ENCODE data around the gene MYBPH. TPM values are rescaled to one million over a fixed set of nuclear protein-coding genes. Genes with fewer than 3 reads are reported as not detected.

The MYBPH gene
- total RNA-seq, 1 experiment from 2014 or later = not detected

GRCh38 chr1:203121186-203122015 lies 54.2 kb downstream of the MYBPH start:
- Mint-ChIP-seq H3K9me3 (ENCODE audit: unreplicated experiment) (no peaks in the 10 kb centered on the region), H3K27me3 (ENCODE audit: insufficient read depth, unreplicated experiment) (peaks cover 56% of the 10 kb centered on the region), H3K4me3 (ENCODE audit: unreplicated experiment) (no peak overlapping the region), H3K36me3 (ENCODE audit: insufficient read depth, unreplicated experiment) (no peaks in the 10 kb centered on the region), H3K27ac (ENCODE audit: low read depth, unreplicated experiment) (no peak overlapping the region), H3K4me1 (ENCODE audit: insufficient read depth, unreplicated experiment) (peaks cover 5% of the 10 kb centered on the region)
- CTCF ChIA-PET = interaction anchor here (0.6 to 10.9 kb wide), 14 partner anchors 9 to 873 kb away, joined by 3 to 185 read pairs (median 4); no protein-coding TSS in a partner anchor
- BruUV-seq (replicated peaks) = no TSS peak
- intact Hi-C loops (cut with micrococcal nuclease) = no loop called here
- no peak for DNase-seq (ENCODE audit: unreplicated experiment)
- TF ChIP-seq CTCF (IDR thresholded peaks at IDR 0.05; ENCODE audit: unreplicated experiment) = no peak
- POLR2A ChIA-PET = interaction anchor here (0.7 to 2.0 kb wide), 4 partner anchors 11 to 31 kb away, joined by 3 to 5 read pairs (median 4); no protein-coding TSS in a partner anchor

GRCh38 chr1:203120325-203121153 lies 55.1 kb downstream of the MYBPH start:
- ChIA-PET POLR2A (interaction anchor here (0.6 to 2.0 kb wide), 4 partner anchors 12 to 37 kb away, joined by 3 to 5 read pairs (median 4); no protein-coding TSS in a partner anchor), CTCF (interaction anchor here (0.6 to 10.9 kb wide), 14 partner anchors 7 to 872 kb away, joined by 3 to 185 read pairs (median 4); no protein-coding TSS in a partner anchor)
- Mint-ChIP-seq H3K36me3 (ENCODE audit: insufficient read depth, unreplicated experiment) (no peaks in the 10 kb centered on the region), H3K9me3 (ENCODE audit: unreplicated experiment) (no peaks in the 10 kb centered on the region), H3K27ac (ENCODE audit: low read depth, unreplicated experiment) (no peak overlapping the region), H3K27me3 (ENCODE audit: insufficient read depth, unreplicated experiment) (peaks cover 56% of the 10 kb centered on the region), H3K4me1 (ENCODE audit: insufficient read depth, unreplicated experiment) (peaks cover 10% of the 10 kb centered on the region), H3K4me3 (ENCODE audit: unreplicated experiment) (no peak overlapping the region)
- no peak for TF ChIP-seq CTCF (IDR thresholded peaks at IDR 0.05; ENCODE audit: unreplicated experiment)
- DNase-seq (ENCODE audit: unreplicated experiment) = no peak
- intact Hi-C loops (cut with micrococcal nuclease) = no loop called here
- BruUV-seq (replicated peaks) = no TSS peak

Other genes starting within 250 kb of the MYBPH start
- 51.0 and 59.0 TPM in 2 replicates for gene KLHL12, start 248.6 kb downstream of the MYBPH start, total RNA-seq (2022)
- 157 and 168 TPM in 2 replicates for gene ADIPOR1, start 217.5 kb downstream of the MYBPH start, total RNA-seq (2022)
- gene CYB5R1, start 208.6 kb downstream of the MYBPH start, total RNA-seq (2022) = 41.3 and 52.7 TPM in 2 replicates
- 104 and 108 TPM in 2 replicates for gene TMEM183A, start 168.5 kb downstream of the MYBPH start, total RNA-seq (2022)
- gene PPFIA4, start 149.3 kb downstream of the MYBPH start, total RNA-seq (2022) = 0.16 and 0.49 TPM in 2 replicates
- not detected in 2 replicates for gene MYOG, start 89.8 kb downstream of the MYBPH start, total RNA-seq (2022)
- gene ADORA1, start 48.1 kb downstream of the MYBPH start, total RNA-seq (2022) = 0.26 and 0.34 TPM in 2 replicates
- gene CHI3L1, start 10.9 kb upstream of the MYBPH start, total RNA-seq (2022) = 0.75 and 0.88 TPM in 2 replicates
- not detected in 2 replicates for gene CHIT1, start 53.8 kb upstream of the MYBPH start, total RNA-seq (2022)
- gene BTG2, start 129.7 kb upstream of the MYBPH start, total RNA-seq (2022) = 39.8 and 44.4 TPM in 2 replicates
- not detected in 2 replicates for gene FMOD, start 175.3 kb upstream of the MYBPH start, total RNA-seq (2022)